Duodenal mucosa (tissue), 2 donors: ENCODE measurements around the gene TSPAN18.

Experiments used
- H3K27ac ChIP-seq: one replicate; pipeline ENCODE4 v1.7.0; 2013; ENCODE audit warnings: low read depth, low read length
- H3K27me3 ChIP-seq, 2 donors: one replicate each; pipeline ENCODE4 v1.7.0; 2013; ENCODE audit warnings: low read length in 2 of 2, control low read depth in 1 of 2; ENCODE audit not compliant: insufficient read depth in 2 of 2, control insufficient read depth in 1 of 2
- H3K36me3 ChIP-seq, 2 donors: one replicate each; pipeline ENCODE4 v1.7.0; 2013; ENCODE audit warnings: low read length in 2 of 2, control low read depth in 1 of 2; ENCODE audit not compliant: insufficient read depth in 2 of 2, control insufficient read depth in 1 of 2
- H3K4me1 ChIP-seq, 2 donors: one replicate each; pipeline ENCODE4 v1.7.0; 2013; ENCODE audit warnings: low read length in 2 of 2, control low read depth in 1 of 2; ENCODE audit not compliant: insufficient read depth in 2 of 2, control insufficient read depth in 1 of 2
- H3K4me3 ChIP-seq, 2 donors: one replicate each; pipeline ENCODE4 v1.7.0; 2013; ENCODE audit warnings: low read length in 2 of 2, low read depth in 1 of 2
- H3K9ac ChIP-seq, 2 donors: one replicate each; pipeline ENCODE4 v1.7.0; 2013; ENCODE audit warnings: low read length in 2 of 2, low read depth in 1 of 2
- H3K9me3 ChIP-seq, 2 donors: one replicate each; pipeline ENCODE4 v1.7.0; 2013; ENCODE audit warnings: low read length in 2 of 2, control low read depth in 1 of 2; ENCODE audit not compliant: control insufficient read depth in 1 of 2

TSPAN18 gene

DNA sequence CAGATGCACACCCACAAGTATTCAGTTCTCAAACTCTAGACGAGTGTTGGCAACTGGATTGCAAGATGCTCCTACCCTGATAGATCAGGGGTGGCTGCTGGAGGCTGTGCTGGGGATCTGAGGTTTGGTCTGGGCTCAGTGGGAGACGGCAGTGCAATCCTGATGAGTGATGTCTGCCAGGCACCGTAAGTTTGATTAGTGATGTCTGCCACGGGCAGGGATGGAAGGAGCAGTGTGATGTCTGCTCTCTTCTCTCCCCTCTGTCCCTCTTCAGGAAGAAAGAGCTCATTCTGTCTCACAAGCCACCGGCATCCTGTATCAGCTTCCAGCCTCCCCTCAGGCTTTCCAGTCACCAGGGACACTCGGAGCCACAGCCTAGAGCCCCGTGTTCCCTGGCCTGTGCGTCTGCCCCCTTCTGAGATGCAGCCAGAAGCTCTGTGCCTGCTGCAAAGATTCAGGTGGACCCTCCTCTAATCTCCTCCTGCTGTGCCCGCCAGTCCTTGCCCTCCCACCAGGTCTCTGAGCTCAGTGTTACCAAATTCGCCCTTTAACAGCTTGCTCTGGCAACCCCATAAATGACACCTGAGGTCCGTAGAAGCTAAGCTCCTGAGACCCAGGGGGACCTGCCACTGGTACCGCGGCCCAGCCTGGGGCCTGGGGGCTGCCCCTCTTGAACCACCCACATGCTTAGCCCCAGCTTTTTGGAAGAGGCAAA is 204.0 kb downstream of the TSPAN18 start:
- H3K9ac ChIP-seq = no peak overlapping the region
- no peaks in the 10 kb centered on the region for H3K27me3 ChIP-seq
- H3K4me3 ChIP-seq = no peak overlapping the region
- no peaks in the 10 kb centered on the region for H3K4me1 ChIP-seq
- no peaks in the 10 kb centered on the region for H3K9me3 ChIP-seq
- H3K27ac ChIP-seq = no peak overlapping the region
- peaks cover 10 to 22% of the 10 kb centered on the region in 2 donors for H3K36me3 ChIP-seq

DNA sequence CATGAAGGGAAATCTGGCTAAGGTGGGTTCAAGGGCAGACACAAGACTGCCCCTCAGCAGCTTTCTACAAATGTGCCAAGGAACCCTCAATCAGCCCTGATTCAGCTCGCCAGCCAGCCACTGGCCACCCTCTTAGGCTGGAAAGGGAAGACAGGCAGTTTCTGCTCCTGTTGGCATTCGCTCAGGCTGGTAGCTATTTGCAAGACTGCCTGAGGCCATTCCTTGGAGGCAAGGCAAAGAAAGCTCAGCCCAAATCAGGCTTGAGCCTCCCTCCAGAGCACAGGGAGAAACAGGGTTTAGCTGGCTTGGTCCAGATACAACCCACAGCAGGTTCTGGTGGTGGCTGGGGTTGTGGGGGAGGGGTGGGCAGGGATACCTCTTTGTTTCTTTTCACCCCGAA is 204.7 kb downstream of the TSPAN18 start:
- H3K27ac ChIP-seq = no peak overlapping the region
- H3K9ac ChIP-seq = no peak overlapping the region
- peaks cover 10 to 22% of the 10 kb centered on the region in 2 donors for H3K36me3 ChIP-seq
- H3K4me3 ChIP-seq = no peak overlapping the region
- H3K27me3 ChIP-seq = no peaks in the 10 kb centered on the region
- H3K4me1 ChIP-seq = no peaks in the 10 kb centered on the region
- H3K9me3 ChIP-seq = no peaks in the 10 kb centered on the region

DNA sequence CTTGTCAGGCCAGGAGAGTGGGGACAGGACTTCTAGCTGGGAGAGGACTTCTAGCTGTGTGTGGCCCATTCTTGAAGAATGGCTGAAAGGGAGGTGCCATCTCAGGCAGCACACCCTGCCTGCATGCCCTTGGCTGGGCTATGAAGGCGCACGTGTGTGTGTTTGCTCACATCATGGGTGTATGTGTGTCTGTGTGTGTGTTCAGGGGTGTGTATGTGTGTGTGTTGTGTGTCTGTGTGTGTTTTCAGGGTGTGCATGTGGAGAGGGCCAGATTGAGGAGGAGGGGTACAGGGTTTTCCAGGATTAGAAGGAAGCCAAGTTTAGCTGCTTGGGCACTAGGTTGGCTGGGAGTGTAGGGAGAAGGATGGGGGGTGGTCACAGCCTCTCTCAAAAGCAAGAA is 207.3 kb downstream of the TSPAN18 start:
- H3K4me1 ChIP-seq = no peaks in the 10 kb centered on the region
- peaks cover 10 to 28% of the 10 kb centered on the region in 2 donors for H3K36me3 ChIP-seq
- H3K4me3 ChIP-seq = no peak overlapping the region
- H3K27me3 ChIP-seq = no peaks in the 10 kb centered on the region
- no peak overlapping the region for H3K9ac ChIP-seq
- H3K27ac ChIP-seq = no peak overlapping the region
- H3K9me3 ChIP-seq = no peaks in the 10 kb centered on the region

DNA sequence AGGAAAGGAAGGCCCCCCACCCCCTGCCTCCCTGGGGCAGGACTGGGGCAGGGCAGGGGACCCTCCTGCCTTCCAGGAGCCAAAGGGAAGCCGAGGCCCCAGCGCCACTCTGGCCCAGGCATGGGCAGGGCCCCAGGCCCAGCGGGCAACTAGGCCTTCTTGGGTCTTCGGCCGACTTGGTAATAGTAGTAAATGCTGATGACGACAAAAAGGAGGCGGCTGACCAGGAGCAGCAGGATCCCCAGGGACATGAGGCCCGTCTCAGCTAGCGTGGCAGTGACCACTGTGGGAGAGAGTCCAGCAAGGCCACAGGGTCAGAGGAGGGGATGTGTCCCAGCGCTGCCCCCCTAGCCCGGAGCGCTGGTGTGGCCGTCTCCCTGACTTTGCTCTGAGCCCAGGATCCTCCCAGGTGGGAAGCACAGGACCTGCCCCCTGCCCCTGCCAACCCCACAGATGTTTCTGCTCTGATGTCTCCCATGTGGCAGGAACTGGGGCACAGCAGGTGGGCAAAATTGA is 208.0 kb downstream of the TSPAN18 start:
- H3K9ac ChIP-seq = no peak overlapping the region
- peaks cover 10 to 31% of the 10 kb centered on the region in 2 donors for H3K36me3 ChIP-seq
- no peaks in the 10 kb centered on the region for H3K27me3 ChIP-seq
- no peak overlapping the region for H3K27ac ChIP-seq
- H3K4me3 ChIP-seq = no peak overlapping the region
- no peaks in the 10 kb centered on the region for H3K9me3 ChIP-seq
- H3K4me1 ChIP-seq = no peaks in the 10 kb centered on the region

DNA sequence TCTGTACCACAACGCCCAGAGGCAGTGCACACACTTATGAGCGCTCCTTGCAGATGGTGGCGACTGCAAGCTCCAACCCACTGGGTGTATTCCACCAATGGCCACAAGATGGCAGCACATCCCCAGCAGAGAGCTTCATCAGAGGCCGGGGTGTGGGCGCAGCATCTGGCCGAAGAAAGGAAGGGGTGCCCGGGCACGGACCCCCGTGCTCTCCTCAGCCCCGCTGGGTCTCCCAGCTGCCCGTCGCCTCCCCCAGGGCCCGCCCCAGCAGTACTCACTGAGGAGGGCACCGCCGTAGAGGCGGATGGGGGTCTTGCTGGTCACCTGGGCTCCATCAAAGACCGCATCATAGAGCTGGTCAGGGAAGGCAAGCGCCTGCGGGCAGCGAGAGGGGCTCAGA is 209.8 kb downstream of the TSPAN18 start:
- H3K9ac ChIP-seq = no peak overlapping the region
- no peaks in the 10 kb centered on the region for H3K4me1 ChIP-seq
- H3K9me3 ChIP-seq = no peaks in the 10 kb centered on the region
- no peaks in the 10 kb centered on the region for H3K27me3 ChIP-seq
- H3K36me3 ChIP-seq = peaks cover 10 to 31% of the 10 kb centered on the region in 2 donors
- H3K4me3 ChIP-seq = no peak overlapping the region
- H3K27ac ChIP-seq = no peak overlapping the region

DNA sequence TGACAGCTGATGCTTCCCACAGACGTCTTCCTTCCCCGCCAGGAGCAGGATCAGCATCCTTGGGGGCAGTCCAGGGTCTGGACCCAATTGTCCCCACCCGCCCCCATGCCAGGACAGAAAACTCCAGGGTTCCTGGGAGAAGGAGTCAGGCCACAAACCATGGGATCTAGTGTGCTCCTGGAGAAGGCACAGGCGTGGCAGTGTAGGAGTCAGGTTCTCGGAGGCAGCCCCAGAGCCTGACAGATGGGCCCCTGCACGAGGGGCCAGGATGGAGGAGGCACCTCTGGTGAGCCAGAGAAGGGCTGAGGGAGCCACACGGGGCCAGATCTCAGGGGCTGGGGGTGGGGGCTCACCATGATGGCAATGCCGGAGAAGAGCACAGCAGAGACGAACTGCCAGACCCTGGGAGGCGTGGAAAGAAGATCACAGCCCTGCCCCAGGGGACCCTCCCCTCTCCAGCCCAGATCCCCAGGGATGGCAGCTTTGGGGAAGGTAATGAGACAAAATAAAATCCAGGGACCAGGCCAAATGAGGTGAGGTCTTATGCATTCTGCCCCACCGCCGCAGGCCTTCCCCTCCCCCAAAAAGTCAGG is 210.3 kb downstream of the TSPAN18 start:
- H3K36me3 ChIP-seq = peaks cover 10 to 31% of the 10 kb centered on the region in 2 donors
- no peaks in the 10 kb centered on the region for H3K9me3 ChIP-seq
- H3K9ac ChIP-seq = no peak overlapping the region
- peaks cover 0 to 4% of the 10 kb centered on the region in 2 donors for H3K4me1 ChIP-seq
- no peak overlapping the region for H3K27ac ChIP-seq
- H3K27me3 ChIP-seq = no peaks in the 10 kb centered on the region
- H3K4me3 ChIP-seq = no peak overlapping the region

DNA sequence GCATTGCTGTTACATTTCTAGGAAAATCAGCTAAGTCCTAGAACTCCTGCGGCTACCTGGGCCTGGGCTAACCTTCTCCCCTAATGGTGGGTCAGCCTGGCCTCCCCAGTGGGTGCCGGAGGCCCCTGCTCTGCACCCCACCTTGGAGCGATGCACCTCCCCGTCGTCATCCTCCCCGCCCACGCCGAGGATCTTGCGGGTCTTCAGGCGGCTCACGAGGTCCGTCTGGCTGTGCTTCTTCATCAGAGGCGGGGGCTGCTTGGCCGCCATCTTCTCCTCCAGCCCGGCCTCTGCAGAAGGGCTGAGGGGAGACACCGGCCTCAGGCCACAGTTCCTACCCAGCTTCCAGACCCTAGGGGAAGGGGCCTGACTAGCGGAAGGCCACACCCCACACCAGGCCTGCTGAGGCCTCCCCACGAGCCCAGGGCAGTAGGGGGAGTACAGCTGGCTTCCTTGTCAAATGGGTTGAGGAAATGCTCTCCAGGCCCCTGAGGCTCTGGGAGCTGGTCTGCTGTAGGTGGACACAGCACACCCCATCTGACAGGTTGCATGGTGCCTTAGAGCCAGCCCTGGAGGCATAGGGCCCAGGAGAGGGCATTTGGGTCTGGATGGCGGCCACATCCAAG is 211.4 kb downstream of the TSPAN18 start:
- no peak overlapping the region for H3K27ac ChIP-seq
- H3K9ac ChIP-seq = no peak overlapping the region
- no peaks in the 10 kb centered on the region for H3K9me3 ChIP-seq
- H3K36me3 ChIP-seq = peaks cover 9 to 30% of the 10 kb centered on the region in 2 donors
- no peak overlapping the region for H3K4me3 ChIP-seq
- no peaks in the 10 kb centered on the region for H3K27me3 ChIP-seq
- peaks cover 9 to 14% of the 10 kb centered on the region in 2 donors for H3K4me1 ChIP-seq

DNA sequence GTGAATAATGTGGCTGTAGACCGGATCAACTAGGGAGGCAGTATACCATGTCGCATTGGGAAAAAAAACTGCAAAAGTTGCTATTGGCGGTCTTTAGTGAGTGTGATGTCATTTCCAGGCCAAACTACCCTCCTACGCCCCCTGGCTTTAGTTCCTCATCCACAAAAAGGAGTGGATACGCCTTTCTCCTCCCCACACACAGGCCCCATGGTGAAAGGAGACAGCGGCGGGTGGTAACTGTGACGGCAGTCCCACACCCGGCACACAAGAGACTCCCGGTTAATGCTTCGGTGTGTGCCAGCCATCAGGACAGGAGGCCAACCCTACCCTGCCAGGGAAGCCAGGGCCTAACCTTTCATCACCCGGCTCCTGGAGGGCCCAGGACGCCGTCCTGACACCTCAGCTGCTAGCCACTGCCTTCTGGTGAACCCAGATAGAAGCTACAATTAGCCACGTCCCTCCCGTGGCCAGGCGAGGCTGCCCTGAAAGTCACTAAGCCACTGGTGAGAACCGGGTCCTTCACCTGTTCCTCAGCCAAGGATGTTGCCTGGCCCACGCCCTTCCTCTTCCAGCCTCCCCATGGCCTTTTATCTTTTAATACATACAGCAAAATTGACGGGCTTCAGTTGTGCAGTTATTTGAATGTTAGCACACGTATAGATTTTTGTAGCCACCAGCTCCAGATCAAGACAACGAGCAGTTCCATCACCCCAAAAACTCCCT is 213.1 kb downstream of the TSPAN18 start:
- Histone ChIP-seq H3K4me1 (peaks cover 20 to 27% of the 10 kb centered on the region in 2 donors), H3K9ac (no peak overlapping the region), H3K36me3 (peaks cover 0 to 14% of the 10 kb centered on the region in 2 donors), H3K27me3 (no peaks in the 10 kb centered on the region), H3K4me3 (no peak overlapping the region), H3K27ac (no peak overlapping the region), H3K9me3 (no peaks in the 10 kb centered on the region)

DNA sequence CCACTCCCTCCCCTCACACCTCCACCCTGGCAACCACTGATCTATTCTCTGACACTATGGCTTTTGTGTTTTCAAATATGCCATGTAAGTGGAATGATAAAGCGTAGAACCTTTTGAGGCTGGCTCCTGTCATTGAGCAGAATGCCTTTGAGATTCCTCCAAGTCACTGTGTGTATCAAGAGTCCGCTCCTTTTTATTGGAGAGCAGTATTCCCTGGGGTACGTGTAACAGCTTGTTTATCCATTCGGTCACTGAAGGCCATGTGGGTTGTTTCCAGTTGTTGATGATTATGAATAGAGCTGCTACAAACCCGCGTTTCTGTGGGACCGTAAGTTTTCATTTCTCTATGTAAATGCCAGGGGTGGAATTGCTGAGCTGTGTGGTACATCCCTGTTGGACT is 213.6 kb downstream of the TSPAN18 start:
- H3K27me3 ChIP-seq = no peaks in the 10 kb centered on the region
- no peak overlapping the region for H3K9ac ChIP-seq
- no peak overlapping the region for H3K4me3 ChIP-seq
- H3K4me1 ChIP-seq = peaks cover 20 to 31% of the 10 kb centered on the region in 2 donors
- peaks cover 0 to 9% of the 10 kb centered on the region in 2 donors for H3K36me3 ChIP-seq
- no peaks in the 10 kb centered on the region for H3K9me3 ChIP-seq
- H3K27ac ChIP-seq = no peak overlapping the region

DNA sequence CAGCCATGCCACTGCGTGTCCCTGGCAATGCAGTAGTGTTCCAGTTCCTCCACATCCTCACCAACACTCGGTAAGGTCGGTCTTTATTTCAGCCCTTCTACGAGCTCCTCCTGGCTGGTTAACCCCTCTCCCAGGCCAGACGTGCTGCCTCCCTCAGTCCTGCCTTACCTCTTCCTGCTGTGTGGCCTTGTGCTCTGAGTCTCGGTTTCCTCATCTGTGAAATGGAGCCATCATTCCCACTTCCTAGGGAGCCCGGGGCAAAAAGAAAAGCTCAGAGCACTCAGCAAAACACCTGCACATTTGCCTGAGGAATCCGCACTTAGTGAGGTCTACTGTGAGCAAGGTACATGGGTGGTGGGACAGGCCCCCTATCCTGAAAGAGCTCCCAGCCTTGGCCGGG is 214.1 kb downstream of the TSPAN18 start:
- H3K36me3 ChIP-seq = peaks cover 0 to 9% of the 10 kb centered on the region in 2 donors
- H3K27me3 ChIP-seq = no peaks in the 10 kb centered on the region
- no peak overlapping the region for H3K4me3 ChIP-seq
- H3K9me3 ChIP-seq = no peaks in the 10 kb centered on the region
- H3K9ac ChIP-seq = no peak overlapping the region
- no peak overlapping the region for H3K27ac ChIP-seq
- H3K4me1 ChIP-seq = peaks cover 20 to 33% of the 10 kb centered on the region in 2 donors
